Stimulated activated CD4-positive, alpha-beta T cell treated with anti-CD3 and anti-CD28 coated beads, Interleukin-1b, Interleukin-23, amount 100 ng/mL, for 24 hours (primary cell): ENCODE results near the gene ACSM2B.
"Not testable (repeated sequence)": the region's sequence is repeated elsewhere in the genome, so short reads cannot be mapped to it uniquely, and the experiment has no call there.

Experiments used
- DNase-seq, 4 experiments: peaks; one replicate each; pipeline ENCODE4 v3.0.0-alpha.2; 2020; ENCODE audit warnings: low read depth in 4 of 4, low spot score in 1 of 4

ACSM2B gene, protein sequence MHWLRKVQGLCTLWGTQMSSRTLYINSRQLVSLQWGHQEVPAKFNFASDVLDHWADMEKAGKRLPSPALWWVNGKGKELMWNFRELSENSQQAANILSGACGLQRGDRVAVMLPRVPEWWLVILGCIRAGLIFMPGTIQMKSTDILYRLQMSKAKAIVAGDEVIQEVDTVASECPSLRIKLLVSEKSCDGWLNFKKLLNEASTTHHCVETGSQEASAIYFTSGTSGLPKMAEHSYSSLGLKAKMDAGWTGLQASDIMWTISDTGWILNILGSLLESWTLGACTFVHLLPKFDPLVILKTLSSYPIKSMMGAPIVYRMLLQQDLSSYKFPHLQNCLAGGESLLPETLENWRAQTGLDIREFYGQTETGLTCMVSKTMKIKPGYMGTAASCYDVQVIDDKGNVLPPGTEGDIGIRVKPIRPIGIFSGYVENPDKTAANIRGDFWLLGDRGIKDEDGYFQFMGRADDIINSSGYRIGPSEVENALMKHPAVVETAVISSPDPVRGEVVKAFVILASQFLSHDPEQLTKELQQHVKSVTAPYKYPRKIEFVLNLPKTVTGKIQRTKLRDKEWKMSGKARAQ

DNA sequence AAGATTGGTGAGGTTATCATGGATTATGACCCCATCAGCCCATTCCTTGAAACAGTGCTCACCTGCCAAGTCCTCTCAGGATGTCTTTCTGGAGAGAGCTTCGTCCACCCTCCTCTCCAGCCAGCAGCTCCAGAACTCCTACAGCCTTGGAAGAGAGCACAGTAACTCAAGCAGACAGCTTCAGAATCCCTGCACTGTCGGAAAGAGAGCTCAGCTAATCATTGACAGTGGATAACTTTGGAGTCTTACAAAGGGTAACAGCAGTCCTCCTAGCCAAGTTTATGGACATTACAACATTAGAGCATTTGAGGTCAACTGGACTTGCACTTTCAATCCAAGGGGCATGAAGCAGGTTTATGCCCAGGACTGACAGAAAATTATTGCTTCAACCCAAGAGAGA, at the start of gene ACSM2B:
TSS of gene ACSM2B (minus strand) at position 223 of the 400 bp plus-strand sequence. CDS start 11,522 bp downstream, outside the sequence.
- not testable (repeated sequence) for DNase-seq

DNA sequence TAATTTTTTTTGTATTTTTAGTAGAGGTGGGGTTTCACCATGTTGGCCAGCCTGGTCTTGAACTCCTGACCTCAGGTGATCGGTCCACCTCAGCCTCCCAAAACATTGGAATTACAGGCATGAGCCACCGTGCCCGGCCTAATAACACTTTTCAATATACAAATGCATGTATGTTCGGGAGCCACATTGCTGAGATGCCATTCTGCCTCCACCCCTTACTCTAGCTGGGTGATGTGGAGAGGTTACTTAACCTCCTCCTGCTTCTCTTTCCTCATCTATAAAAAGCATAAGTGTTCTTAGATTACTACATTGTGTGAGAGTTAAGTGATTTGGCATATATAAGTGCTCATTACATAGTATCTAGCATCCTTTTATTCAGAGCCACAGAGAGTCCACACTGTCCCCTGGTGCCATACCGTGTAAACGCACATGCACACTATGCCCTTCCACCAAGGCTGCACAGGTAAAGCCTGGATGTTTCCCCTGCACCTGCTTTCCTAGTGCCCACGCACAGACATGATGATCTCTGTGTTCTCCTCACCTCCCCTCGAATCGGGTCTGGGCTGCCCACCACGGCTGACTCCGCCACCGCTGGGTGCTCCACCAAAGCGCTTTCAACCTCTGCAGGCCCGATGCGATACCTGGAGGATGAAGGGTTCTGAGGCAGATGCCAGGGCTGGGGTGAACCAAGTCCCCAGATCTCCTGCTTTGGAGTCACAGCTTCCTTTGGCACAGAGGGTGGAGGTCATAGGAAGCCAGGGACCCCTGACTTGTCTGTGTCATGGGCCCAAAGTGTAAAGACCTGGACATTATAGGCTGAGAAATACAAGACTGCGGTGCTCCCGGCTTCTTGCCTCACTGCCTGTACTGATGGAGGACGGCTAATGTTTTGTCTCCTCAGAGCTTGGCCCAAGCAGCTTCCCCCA, 49.0 kb upstream of the ACSM2B start:
- no peak for DNase-seq

DNA sequence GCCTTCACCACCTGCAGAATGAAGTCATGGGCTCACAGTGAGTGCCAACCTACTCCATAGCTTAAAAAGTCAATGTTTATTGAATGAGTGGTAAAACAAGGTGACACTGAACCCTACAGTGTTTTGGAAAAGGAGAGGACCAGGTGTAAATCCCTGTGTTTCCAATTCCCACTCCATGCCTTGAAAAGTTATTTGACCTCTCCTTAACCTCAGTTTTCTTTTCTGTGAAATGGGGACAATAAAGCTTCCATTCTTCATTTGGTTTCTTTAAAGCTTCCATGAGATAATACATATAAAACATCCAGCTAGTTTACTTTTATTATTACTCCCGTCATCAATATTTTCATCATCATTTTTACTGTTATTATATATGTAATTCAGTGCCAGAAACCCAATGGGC, 48.0 kb upstream of the ACSM2B start:
- DNase-seq = no peak

DNA sequence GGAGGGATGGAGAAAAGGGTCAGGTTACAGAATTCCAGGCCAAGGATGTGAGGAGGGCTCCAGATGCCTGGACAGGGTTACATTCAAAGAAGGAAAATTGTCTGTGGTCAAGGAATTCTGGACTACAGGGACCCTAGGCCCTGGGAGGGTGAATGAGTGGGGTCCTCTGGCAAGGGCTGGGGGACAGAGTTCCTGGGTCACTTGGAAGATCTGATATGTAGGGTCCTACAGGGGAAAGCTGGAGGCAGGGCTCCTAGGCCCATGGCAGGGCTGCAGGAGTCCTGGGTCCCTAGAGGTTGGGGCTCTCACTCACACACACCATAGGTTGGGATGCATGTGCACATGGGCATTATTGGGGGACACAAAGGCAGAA, 46.3 kb upstream of the ACSM2B start:
- no peak for DNase-seq

DNA sequence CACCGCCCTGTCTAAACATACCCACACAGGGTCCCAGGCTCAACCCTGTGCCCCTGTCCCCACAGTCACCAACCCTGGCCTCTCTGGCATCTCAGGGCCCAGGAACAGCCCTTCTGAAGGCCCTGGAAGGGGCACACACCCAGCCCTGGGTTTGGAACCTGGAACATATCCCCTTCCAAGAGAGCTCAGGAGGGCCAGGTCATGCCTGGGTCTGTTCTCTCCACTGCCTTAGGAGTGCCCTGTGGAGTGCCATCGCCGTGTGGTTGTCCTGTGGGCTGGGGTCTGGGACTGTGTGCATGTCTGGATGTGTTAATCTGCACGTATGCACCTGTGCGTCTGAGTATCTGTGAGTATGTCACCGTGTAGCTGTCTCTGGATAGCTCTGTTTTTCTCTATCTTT, 45.2 kb upstream of the ACSM2B start:
- DNase-seq = no peak

DNA sequence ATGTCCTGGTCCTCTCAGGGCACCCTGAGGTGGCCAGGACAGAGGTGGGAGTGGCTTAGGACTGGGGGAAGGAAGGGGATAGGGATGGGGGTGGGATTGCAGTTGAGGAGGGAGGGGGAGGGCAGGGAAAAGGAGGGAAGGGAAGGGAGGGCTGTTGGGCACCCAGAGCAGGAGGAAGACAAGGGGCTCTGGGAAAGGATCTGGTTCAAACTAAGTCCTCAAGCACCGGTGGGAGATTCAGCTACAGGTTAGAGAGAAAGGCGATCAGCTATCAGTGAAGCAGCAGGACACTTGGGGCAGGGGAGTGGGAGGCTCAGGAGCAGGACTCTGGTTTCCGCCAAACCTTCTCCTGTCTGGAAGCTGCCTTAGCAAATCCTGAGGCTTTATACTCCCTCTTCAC, 44.6 kb upstream of the ACSM2B start:
- no peak for DNase-seq

DNA sequence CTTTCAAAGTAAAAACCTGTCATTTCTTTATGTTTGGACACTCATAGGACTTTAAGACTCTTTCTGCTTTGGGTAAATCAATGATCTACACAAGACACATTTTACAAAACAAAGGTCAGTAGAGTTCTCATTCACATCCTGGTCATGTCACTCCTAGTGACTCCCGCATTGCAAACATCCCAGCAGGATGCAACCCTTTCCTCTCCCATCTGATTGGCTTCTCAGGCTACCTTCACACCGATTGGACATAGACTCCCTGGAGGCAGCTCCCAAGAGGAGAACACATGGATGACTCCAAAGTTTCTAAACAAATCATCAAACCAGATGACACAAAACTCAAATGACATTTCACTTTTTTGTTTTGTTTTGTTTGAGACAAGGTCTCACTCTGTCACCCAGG, 43.8 kb upstream of the ACSM2B start:
- no peak for DNase-seq

DNA sequence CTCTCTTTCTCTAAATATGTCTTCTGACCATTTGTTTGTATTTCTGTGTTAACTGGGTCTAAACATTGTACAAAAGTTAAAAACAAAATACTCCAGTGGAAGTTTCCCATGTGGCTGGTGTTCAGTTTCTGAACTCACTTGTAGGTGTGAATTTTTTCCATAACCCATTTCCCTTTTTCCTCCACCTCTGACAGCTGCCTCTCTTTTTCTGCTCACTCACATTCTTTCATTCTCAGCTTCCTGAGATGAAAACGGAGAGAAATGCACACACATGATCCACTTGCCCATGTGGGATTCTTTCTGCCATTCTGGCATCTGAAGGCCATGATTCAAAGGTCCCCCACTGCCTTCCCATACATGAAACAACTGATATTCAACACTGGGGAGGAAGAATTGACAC, 41.1 kb upstream of the ACSM2B start:
- DNase-seq = no peak

DNA sequence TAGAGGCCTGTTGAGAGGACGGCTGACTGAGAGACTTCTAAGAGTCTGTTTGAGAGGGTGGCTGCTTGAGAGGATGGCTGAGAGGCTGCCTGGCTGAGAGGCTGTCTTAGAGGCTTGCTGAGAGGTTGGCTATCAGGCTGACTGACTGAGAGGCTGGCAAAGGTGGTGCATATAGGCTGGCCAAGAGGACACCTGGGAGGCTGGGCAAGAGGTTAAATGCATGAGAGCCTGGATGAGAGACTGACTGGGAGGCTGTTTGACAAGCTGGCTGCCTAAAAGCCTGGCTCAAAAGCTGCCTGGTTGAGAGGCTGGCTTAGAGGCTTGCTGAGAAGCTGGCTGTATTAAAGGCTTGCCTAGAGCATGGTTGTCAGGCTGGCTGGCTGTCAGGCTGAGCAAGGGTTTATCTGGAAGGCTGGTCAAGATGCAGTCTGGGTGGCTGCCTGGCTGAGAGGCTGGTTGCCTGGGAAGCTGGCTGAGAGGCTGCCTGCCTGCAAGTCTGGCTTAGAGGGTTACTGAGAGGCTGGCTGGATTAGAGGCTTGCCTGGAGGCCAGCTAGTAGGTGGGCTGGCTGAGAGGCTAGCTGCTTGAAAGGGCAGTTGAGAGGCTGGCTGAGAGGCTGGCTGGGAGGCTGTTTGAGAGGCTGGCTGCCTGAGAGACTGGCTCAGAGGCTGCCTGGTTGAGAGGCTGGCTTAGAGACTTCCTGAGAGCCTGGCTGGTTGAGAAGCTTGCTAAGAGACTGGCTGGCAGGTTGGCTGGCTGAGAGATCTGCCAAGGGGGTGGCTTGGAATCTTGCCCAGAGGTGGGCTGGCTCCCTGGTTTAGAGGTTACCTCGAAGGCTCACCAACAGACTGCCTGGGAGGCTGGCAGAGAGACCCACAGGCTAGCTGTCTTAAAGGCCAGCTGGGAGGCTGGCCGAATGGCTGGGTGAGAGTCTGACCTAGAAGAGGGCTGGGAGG, 38.3 kb upstream of the ACSM2B start:
- DNase-seq = no peak

DNA sequence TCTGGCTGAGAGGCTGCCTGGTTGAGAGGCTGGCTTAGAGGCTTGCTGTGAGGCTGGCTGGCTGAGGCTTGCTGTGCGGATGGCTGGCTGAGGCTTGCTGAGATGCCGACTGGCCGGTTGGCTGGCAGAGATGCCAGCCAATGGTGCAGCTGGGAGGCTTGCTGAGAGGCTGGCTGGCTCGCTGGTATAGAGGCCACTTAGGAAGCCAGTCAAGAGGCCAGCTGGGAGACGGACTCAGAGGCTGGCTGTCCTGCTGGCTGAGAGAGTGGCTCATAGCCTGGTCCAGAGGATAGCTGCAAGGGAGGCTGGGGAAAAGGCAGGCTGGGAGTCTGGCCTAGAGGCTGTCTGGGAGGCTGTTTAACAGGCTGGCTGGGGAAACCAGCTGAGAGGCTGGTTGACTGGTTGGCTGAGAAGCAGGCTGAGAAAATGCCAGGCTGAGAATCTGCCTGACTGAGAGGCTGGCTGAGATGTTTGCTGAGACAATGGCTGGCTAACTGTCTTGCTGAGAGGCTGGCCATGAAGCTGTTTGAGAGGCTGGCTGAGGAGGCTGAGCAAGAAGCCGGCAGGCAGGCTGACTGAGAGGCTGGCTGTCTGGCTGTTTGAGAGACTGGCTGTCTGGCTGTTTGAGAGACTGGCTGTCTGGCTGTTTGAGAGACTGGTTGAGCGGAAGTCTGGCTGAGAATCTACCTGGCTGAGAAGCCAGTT, 37.5 kb upstream of the ACSM2B start:
- no peak for DNase-seq

DNA sequence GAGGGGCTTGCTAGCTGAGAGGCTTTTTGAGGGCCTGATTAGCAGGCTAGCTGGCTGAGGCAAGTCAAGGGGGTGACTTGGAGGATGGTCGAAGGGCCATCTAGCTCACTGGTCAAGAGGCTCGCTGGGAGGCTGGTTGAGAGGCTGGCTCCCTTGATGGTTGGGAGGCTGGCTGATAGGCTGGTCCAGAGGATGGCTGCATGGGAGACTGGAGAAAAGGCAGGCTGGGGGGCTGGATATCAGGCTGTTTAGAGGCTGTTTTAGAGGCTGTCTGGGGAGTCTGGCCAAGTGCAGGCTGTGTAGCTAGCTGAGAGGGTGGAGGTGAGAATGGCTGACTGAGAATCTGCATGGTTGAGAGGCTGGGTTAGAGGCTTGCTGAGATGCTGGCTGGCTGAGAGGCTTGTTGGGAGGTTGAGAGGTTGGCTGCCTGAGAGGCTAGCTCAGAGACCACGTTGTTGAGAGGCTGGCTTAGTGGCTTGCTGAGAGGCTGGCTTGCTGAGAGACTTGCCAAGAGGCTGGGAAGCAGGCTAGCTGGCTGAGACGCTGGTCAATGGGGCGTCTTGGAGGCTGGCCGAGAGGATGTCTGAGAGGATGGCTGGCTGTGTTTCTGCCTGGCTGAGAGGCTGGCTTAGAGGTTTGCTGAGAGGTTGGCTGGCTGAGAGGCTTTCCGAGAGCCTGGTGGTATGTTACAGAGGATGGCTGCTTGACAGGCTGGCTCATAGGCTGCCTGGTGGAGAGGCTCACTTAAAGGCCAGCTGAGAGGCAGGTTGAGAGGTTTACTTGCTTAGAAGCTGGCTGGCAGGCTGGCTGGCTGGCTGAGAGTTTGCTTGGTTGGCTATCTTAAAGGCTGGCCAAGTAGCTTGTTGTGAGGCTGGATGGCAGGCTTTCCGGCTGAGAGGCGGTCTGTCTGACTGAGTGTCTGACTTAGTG, 36.6 kb upstream of the ACSM2B start:
- no peak for DNase-seq

DNA sequence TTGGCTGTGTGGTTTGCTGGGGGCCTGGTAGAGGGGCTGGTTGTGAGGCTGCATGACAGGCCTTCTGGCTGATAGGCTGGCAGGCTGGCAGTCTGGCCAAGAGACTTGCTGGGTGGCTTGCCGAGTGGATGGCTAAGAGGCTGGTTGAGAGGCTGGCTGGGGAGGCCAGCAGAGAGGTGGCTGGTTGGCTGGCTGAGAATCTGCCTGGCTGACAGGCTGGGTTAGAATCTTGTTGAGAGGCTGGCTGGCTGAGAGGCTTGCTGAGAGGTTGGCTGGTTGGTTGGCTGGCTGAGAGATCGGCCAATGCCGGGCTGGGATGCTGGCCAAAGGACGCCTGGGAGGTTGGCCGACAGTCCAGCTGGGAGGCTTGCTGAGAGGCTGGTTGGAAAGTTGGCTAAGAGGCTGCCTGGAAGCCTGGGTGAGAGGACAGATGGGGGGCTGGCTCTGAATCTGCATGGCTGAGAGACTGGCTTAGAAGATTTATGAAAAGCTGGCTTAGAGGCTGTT, 35.9 kb upstream of the ACSM2B start:
- DNase-seq = no peak

DNA sequence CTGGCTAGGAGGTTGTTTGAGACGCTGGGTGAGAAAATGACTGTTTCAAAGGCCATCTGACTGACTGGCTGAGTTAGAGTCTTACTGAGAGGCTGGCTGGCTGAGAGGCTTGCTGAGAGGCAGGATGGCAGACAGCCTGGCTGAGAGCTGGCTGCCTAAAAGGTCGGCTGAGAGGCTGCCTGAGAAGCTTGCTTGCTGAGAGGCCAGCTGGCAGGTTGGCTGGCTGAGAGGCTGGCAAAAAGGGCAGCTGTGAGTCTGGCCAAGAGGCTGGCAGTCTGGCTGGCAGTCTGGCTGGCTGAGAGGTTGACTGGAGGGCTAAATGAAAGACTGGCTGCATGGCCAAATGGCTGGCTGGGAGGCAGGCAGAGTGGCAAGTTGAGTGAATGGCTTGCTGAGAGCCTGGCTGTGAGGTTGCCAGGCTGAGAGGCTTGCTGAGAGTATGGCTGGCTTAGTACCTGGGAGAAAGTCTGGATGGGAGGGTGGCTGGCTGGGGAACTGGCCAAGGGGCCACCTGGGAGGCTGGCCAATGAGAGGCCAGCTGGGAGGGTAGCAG, 35.3 kb upstream of the ACSM2B start:
- DNase-seq = no peak

DNA sequence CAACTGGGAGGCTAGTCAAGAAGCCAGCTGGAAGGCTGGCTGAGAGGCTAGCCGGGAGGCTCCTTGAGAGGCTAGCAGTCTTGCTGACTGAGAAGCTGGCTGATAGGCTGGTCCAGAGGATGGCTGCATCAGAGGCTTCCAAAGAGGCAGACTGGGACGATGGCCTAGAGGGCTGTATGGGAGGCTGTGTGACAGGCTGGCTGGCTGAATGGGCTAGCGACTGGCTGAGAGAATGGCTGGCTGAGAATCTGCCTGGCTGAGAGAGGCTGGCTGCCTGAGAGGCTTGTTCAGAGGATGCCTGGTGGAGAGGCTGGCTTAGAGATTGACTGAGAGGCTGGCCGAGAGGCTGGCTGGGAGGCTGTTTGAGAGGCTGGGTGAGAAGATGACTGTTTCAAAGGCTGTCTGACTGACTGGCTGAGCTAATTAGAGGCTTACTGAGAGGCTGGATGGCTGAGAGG, 34.8 kb upstream of the ACSM2B start:
- DNase-seq = no peak

DNA sequence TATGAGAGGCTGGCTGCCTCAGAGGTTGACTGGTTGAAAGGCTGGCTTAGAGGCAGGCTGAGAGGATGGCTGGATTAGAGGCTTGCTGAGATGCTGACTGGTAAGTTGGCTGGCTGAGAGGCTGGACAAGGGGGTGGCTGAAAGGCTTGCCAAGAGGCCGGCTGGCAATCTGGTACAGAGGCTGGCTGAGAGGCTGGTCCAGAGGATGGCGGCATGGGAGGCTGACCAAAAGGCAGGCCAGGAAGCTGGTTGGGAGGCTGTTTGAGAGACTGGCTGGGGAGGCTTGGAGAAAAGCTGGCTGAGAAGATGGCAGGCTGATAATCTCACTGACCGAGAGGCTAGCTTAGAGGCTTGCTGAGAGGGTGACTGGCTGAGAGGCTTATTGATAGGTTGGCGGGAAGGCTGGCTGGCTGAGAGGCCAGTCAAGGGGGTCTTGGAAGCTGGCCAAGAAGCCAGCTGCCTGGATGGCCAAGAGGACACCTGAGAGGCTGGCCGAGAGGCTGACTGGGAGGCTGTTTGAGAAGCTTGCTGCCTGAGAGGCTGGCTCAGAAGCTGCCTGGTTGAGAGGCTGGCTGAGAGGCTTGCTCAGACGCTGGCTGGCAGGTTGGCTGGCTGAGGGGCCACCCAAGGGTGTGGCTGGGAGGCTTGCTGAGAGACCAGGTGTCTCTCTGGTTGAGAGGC, 34.2 kb upstream of the ACSM2B start:
- DNase-seq = no peak

DNA sequence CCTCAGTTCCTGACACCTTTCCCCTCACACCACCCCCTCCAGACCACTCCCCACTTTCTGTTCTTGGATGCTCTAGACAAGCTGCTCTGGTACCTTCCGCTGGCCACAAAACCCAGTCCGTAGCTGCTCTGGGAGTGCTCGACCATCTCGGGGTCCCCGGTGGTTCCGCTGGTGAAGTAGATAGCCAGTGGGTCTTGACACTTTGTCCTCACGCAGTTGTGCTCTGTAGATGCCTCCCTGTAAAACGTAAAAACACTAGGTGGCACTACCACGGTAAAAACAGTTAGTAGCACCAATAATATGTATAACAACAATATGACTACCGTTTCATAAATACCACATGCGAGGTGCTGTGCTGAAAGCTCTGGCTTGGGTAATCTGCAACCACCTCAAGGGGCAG, 26.0 kb upstream of the ACSM2B start:
- not testable (repeated sequence) for DNase-seq

DNA sequence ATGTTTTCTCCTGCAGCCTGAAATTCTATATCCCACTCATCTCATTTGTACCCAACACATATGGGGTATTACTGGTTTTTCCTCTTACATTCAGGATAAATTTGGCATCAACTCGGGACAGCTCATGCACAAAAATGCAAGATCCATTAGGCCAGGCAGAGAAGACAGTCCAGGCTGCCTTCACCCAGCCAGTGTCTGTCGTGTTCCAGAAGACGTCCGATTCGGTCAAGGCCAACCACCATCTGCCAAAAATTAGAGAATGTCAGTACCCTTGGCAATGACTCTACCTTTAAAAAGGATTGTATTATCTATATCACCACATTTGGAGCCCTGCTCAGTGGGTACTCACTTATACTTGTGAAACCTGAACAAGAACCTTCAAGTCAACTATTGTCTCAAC, 23.3 kb upstream of the ACSM2B start:
- DNase-seq = not testable (repeated sequence)
